Measurements from ENCODE around the gene GNA12. TPM values are rescaled to one million over a fixed set of nuclear protein-coding genes. Genes with fewer than 3 reads are reported as not detected.

The GNA12 gene
- total and polyA plus RNA-seq, 2 of the 4 experiments (the other 2 are of a cell fraction), result 14.3 to 93.9 TPM

GRCh38 chr7:2886391-2886790, 42.3 kb upstream of the GNA12 start:
- H3K4me3 ChIP-seq (ENCODE audit: insufficient read depth, low read depth, low read length), result no peak overlapping the region
- no peaks in the 10 kb centered on the region for H3K36me3 ChIP-seq (ENCODE audit: control insufficient read depth, insufficient read depth, low read length)
- H3K23ac ChIP-seq (ENCODE audit: low read depth, low read length), result no peak overlapping the region
- POLR2A ChIA-PET (ENCODE audit: unreplicated experiment), result no interaction called here
- DNase-seq (no peak), ATAC-seq (ENCODE audit: low read depth) (no peak)
- no peak overlapping the region for H3K9ac ChIP-seq (ENCODE audit: low read depth, low read length)
- H4K91ac ChIP-seq (ENCODE audit: insufficient read depth, low read depth, low read length), result no peak overlapping the region
- H3K4me2 ChIP-seq (ENCODE audit: low read depth, low read length), result no peak overlapping the region
- no peaks in the 10 kb centered on the region for H3K79me1 ChIP-seq (ENCODE audit: low read depth in 1 of 2, low read length in 2 of 2)
- no peak overlapping the region for H3K56ac ChIP-seq (ENCODE audit: extremely low read depth, insufficient read depth, low read length)
- in situ Hi-C loops (cut with MboI; ENCODE audit: low sequenced_read_pairs) (loop anchor here (10.0 kb wide), 2 partner anchors 268 to 1008 kb away; no protein-coding TSS in a partner anchor), dilution Hi-C loops (cut with HindIII; ENCODE audit: low sequenced_read_pairs, unreplicated experiment) (no loop called here), intact Hi-C loops (cut with micrococcal nuclease) (loop anchor here (5.0 kb wide), 1 partner anchor 1746 kb away; no protein-coding TSS in a partner anchor)
- no peak overlapping the region for H3K18ac ChIP-seq (ENCODE audit: low read depth, low read length)
- no TSS peak for BruUV-seq (replicated peaks)
- no peak overlapping the region for H2BK15ac ChIP-seq (ENCODE audit: low read depth, low read length)
- no peak overlapping the region for H2BK120ac ChIP-seq (ENCODE audit: low read depth, low read length)
- H4K20me1 ChIP-seq (ENCODE audit: insufficient read depth, low read length), result no peaks in the 10 kb centered on the region
- H4K8ac ChIP-seq (ENCODE audit: low read depth in 2 of 2, low read length in 2 of 2), result no peak overlapping the region
- H3K4ac ChIP-seq (ENCODE audit: low read depth, low read length), result no peak overlapping the region
- no CpG with 5 or more reads among the region's 5 CpGs for WGBS, 2 experiments (ENCODE audit: extremely low coverage in 2 of 2, insufficient read length in 1 of 2)
- H2BK20ac ChIP-seq (ENCODE audit: low read depth, low read length), result no peak overlapping the region
- H2AK5ac ChIP-seq (ENCODE audit: low read depth, low read length), result no peak overlapping the region
- no peak overlapping the region for H2AK9ac ChIP-seq (replicated peaks; ENCODE audit: low read depth, low read length, poor library complexity)
- CTCF ChIA-PET, result interaction anchor here (0.5 to 1.5 kb wide), 2 partner anchors 128 to 1730 kb away, joined by 3 to 4 read pairs; no protein-coding TSS in a partner anchor
- H3K14ac ChIP-seq (replicated peaks; ENCODE audit: low read depth, low read length), result no peak overlapping the region
- no peak overlapping the region for H3K27ac ChIP-seq (ENCODE audit: insufficient read depth, low read length)
- H3K9me1 ChIP-seq (ENCODE audit: insufficient read depth, low read length), result no peaks in the 10 kb centered on the region
- H2AFZ ChIP-seq (replicated peaks; ENCODE audit: low read length, poor library complexity), result no peak overlapping the region
- peaks cover 2% of the 10 kb centered on the region; the same call in 1 of the 2 replicates for H3K27me3 ChIP-seq (ENCODE audit: control insufficient read depth, insufficient read depth, low read length)
- H4K5ac ChIP-seq (ENCODE audit: low read depth, low read length), result no peak overlapping the region
- no peak overlapping the region for H2BK5ac ChIP-seq (ENCODE audit: low read depth, low read length, poor library complexity, severe bottlenecking)
- no peaks in the 10 kb centered on the region for H3K9me3 ChIP-seq (ENCODE audit: control insufficient read depth, insufficient read depth, low read length)
- TF ChIP-seq CTCF (conservative IDR thresholded peaks at IDR 0.05; ENCODE audit: low read depth, low read length) (no peak), NFE2L2 (IDR thresholded peaks at IDR 0.05; ENCODE audit: low read depth, low read length) (no peak), SMC3 (IDR thresholded peaks at IDR 0.05; ENCODE audit: low read depth, low read length) (no peak), RAD21 (IDR thresholded peaks at IDR 0.05; ENCODE audit: low read length) (no peak), MAZ (IDR thresholded peaks at IDR 0.05; ENCODE audit: borderline replicate concordance, low read depth, low read length) (no peak), BHLHE40 (IDR thresholded peaks at IDR 0.05; ENCODE audit: low read depth, low read length) (no peak), MAFK (IDR thresholded peaks at IDR 0.05; ENCODE audit: low read depth, low read length) (no peak)
- H3K4me1 ChIP-seq (ENCODE audit: control insufficient read depth, insufficient read depth, low read length), result no peaks in the 10 kb centered on the region

All from IMR-90 (cell line).